T-helper 22 cell (primary cell): Measurements from ENCODE around the gene RSAD2.
"Not testable (repeated sequence)": the region's sequence is repeated elsewhere in the genome, so short reads cannot be mapped to it uniquely, and the experiment has no call there.

Experiments used
- DNase-seq: peaks from one replicate; pipeline ENCODE4 v3.0.0-alpha.2; 2020; ENCODE audit warnings: low read depth

RSAD2 gene

GRCh38 chr2:6864923-6865345 lies 12.6 kb upstream of the RSAD2 start:
- DNase-seq: no peak

GRCh38 chr2:6865346-6866274 lies 12.0 kb upstream of the RSAD2 start, which contains the start of gene CMPK2:
Gene CMPK2, minus strand, starts transcription at chr2:6865907. Its CDS starts 211 bp downstream, at chr2:6865696.
- DNase-seq: peak; percentile 67

GRCh38 chr2:6866275-6866671 lies 11.3 kb upstream of the RSAD2 start:
- DNase-seq: no peak

GRCh38 chr2:6866982-6867381 lies 10.6 kb upstream of the RSAD2 start:
- no peak for DNase-seq

GRCh38 chr2:6872394-6872793 lies 5.2 kb upstream of the RSAD2 start:
- DNase-seq: no peak

- no peak for DNase-seq
Observed at GRCh38 chr2:6874032-6874431, 3.5 kb upstream of the RSAD2 start.

GRCh38 chr2:6876309-6876708 lies 1.3 kb upstream of the RSAD2 start:
- no peak for DNase-seq

GRCh38 chr2:6878549-6878948 lies 972 bp downstream of the RSAD2 start:
- DNase-seq: no peak

- DNase-seq: no peak
Observed at GRCh38 chr2:6879011-6879410, 1.4 kb downstream of the RSAD2 start.

GRCh38 chr2:6880200-6880733 lies 2.7 kb downstream of the RSAD2 start:
- DNase-seq: no peak

- no peak for DNase-seq
Observed at GRCh38 chr2:6881046-6881445, 3.5 kb downstream of the RSAD2 start.

GRCh38 chr2:6881516-6881915 lies 3.9 kb downstream of the RSAD2 start:
- DNase-seq: no peak

- no peak for DNase-seq
Observed at GRCh38 chr2:6883448-6884122, 6.0 kb downstream of the RSAD2 start.

GRCh38 chr2:6885551-6885950 lies 8.0 kb downstream of the RSAD2 start:
- DNase-seq: no peak

GRCh38 chr2:6885968-6886367 lies 8.4 kb downstream of the RSAD2 start:
- no peak for DNase-seq

GRCh38 chr2:6887751-6888192 lies 10.2 kb downstream of the RSAD2 start:
- no peak for DNase-seq

GRCh38 chr2:6888724-6889123 lies 11.1 kb downstream of the RSAD2 start:
- no peak for DNase-seq

- no peak for DNase-seq
Observed at GRCh38 chr2:6893876-6894482, 16.4 kb downstream of the RSAD2 start.

- DNase-seq: no peak
Observed at GRCh38 chr2:6896930-6897759, 19.6 kb downstream of the RSAD2 start.

- DNase-seq: not testable (repeated sequence)
Observed at GRCh38 chr2:6902581-6902980, 25.0 kb downstream of the RSAD2 start.

GRCh38 chr2:6905668-6906067 lies 28.1 kb downstream of the RSAD2 start:
- no peak for DNase-seq
